NT2/D1 (cell line): ENCODE data around the gene MAP2K5.

Source experiments
- DNase-seq: peaks from one replicate; pipeline ENCODE4 v3.0.0-alpha.2; 2011; ENCODE audit warnings: low read depth, low spot score
- H3K27me3 ChIP-seq: 2 replicates; pipeline ENCODE4 v1.6.0; 2011; ENCODE audit warnings: mild to moderate bottlenecking; ENCODE audit not compliant: insufficient read length, insufficient read depth
- H3K36me3 ChIP-seq: 2 replicates; pipeline ENCODE4 v1.6.1; 2011; ENCODE audit warnings: mild to moderate bottlenecking, low read length, mixed read lengths; ENCODE audit not compliant: insufficient read depth, insufficient read length
- H3K4me1 ChIP-seq: 2 replicates; pipeline ENCODE4 v1.5.1; 2011; ENCODE audit not compliant: insufficient read depth, insufficient read length
- H3K4me3 ChIP-seq: 2 replicates; pipeline ENCODE4 v1.5.1; 2011; ENCODE audit warnings: low read depth; ENCODE audit not compliant: insufficient read length
- H3K9ac ChIP-seq: 2 replicates; pipeline ENCODE4 v1.6.0; 2011; ENCODE audit warnings: low read depth; ENCODE audit not compliant: insufficient read length
- H3K9me3 ChIP-seq: 2 replicates; pipeline ENCODE4 v1.5.1; 2011; ENCODE audit warnings: mild to moderate bottlenecking, low read length; ENCODE audit not compliant: insufficient read depth
- SUZ12 ChIP-seq: IDR thresholded peaks from 2 replicates; pipeline ENCODE4 v1.6.1; 2011; ENCODE audit not compliant: insufficient read length, insufficient read depth; ENCODE audit errors: extremely low read depth
- YY1 ChIP-seq: IDR thresholded peaks from 2 replicates; pipeline ENCODE4 v1.6.1; 2011; ENCODE audit not compliant: insufficient read length, insufficient read depth
- ZNF274 ChIP-seq: IDR thresholded peaks from 2 replicates; pipeline ENCODE4 v1.6.1; 2011; ENCODE audit warnings: mild to moderate bottlenecking, low read depth, low read length

MAP2K5 gene

DNA sequence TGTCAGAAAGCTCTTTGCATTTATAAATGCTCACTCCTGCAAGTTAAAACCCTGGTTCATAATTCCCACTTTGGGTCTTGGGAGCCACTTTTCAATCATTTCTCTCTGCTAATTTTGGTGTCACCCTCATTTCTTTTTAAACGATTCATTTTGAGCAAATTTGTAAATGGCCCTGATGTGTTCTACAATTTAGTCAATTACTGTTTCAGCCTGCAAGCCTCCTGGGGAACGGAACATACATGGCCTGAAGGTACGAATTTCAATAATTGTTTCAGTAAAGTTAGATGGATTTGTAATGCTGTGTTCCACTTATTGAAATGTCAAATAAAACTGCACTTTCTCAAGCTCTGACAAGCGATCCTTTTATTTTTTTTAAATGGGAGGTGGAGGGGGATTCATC, 43.2 kb downstream of the MAP2K5 start:
- H3K9ac ChIP-seq, result no peak overlapping the region
- peaks cover 12% of the 10 kb centered on the region for H3K36me3 ChIP-seq
- H3K4me3 ChIP-seq, result no peak overlapping the region
- no peaks in the 10 kb centered on the region for H3K27me3 ChIP-seq
- TF ChIP-seq ZNF274 (no peak), SUZ12 (no peak), YY1 (no peak)
- DNase-seq, result no peak
- no peaks in the 10 kb centered on the region for H3K4me1 ChIP-seq
- no peaks in the 10 kb centered on the region for H3K9me3 ChIP-seq

DNA sequence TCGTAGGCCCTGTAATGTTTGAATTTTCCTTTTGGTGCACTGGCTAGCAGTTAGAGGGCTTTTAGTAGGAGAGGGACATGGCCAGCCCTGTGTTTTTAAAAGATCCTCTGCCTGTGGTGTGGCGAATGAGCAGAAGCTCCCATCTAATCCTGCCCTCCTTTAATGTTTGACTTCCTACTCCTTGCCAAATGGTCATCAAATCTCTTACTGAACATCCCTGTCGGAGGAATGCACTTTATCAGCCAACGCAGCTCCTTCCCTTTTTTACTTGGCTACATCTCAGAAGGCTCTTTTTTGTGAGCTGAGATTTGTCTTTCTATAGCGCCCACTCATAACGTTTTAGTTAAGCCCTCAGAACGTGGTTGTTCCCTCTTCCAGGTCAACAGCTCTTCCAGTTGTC, 44.8 kb downstream of the MAP2K5 start:
- no peak for DNase-seq
- Histone ChIP-seq H3K9ac (no peak overlapping the region), H3K4me3 (no peak overlapping the region), H3K4me1 (no peaks in the 10 kb centered on the region), H3K9me3 (no peaks in the 10 kb centered on the region), H3K36me3 (peaks cover 12% of the 10 kb centered on the region), H3K27me3 (no peaks in the 10 kb centered on the region)
- no peak for TF ChIP-seq YY1
- TF ChIP-seq SUZ12, result no peak
- no peak for TF ChIP-seq ZNF274

DNA sequence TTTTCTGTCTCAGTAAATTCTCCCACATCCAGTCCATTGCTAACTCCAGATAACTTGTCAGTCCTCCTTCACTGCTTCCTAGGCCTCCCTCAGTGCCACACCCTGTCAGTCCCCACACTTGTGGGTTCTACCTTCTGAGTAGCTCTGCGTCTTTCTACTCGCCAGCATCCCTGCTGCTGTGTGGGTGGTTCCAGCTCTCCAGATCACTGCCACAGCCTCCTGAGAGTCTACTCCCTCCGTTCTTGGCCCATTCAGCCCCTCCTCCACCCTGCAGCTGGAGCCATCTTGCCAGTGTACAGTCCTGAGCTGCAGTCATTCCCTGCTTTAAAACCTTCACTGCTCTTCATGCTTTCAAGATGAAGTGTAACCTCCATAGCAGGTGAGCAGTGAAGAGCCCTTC, 45.3 kb downstream of the MAP2K5 start:
- H3K4me1 ChIP-seq, result no peaks in the 10 kb centered on the region
- TF ChIP-seq YY1 (no peak), ZNF274 (no peak), SUZ12 (no peak)
- no peak overlapping the region for H3K4me3 ChIP-seq
- no peak for DNase-seq
- H3K36me3 ChIP-seq, result peaks cover 12% of the 10 kb centered on the region
- H3K27me3 ChIP-seq, result no peaks in the 10 kb centered on the region
- no peak overlapping the region for H3K9ac ChIP-seq
- H3K9me3 ChIP-seq, result no peaks in the 10 kb centered on the region

DNA sequence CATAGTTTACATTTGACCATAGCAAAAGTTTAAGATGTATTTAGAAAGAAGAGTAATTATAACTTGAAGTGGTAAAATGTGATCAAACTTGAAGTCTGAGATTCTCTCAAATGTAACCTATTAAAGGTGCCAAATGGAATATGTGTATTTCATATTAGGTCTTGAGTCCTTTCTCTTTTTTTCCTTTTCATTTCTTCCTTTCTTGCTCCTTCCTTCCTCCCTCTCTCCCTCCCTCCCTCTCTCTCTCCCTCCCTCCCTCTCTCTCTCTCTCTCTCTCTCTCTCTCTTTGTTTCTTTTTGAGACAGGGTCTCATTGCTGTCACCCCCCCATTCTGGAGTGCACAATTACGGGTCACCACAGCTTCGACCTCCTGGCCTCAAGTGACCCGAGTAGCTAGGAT, 47.7 kb downstream of the MAP2K5 start:
- H3K4me3 ChIP-seq, result no peak overlapping the region
- H3K27me3 ChIP-seq, result no peaks in the 10 kb centered on the region
- no peaks in the 10 kb centered on the region for H3K9me3 ChIP-seq
- TF ChIP-seq SUZ12 (no peak), ZNF274 (no peak), YY1 (no peak)
- no peak overlapping the region for H3K9ac ChIP-seq
- H3K4me1 ChIP-seq, result no peaks in the 10 kb centered on the region
- peaks cover 12% of the 10 kb centered on the region for H3K36me3 ChIP-seq
- no peak for DNase-seq

DNA sequence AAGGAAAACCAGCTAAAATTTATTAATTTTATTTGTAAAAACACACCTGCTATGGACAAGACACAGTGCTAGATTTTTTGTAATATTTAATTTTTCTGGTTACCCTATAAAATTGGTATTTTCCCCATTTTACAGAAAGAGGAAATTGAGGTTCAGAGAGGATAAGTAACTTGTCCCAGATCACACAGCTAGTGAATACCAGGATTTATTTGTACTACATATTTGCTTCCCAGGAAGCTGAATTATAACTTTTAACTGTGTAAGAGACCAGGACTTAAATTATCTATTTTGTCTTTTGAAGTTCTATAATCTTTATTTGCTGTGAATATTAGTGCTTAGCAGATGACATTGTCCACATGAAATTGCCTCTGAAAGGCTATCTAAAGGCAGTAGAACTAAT, 49.7 kb downstream of the MAP2K5 start:
- DNase-seq, result no peak
- peaks cover 8% of the 10 kb centered on the region for H3K36me3 ChIP-seq
- TF ChIP-seq ZNF274 (no peak), SUZ12 (no peak), YY1 (no peak)
- no peak overlapping the region for H3K4me3 ChIP-seq
- H3K27me3 ChIP-seq, result no peaks in the 10 kb centered on the region
- H3K4me1 ChIP-seq, result no peaks in the 10 kb centered on the region
- H3K9me3 ChIP-seq, result no peaks in the 10 kb centered on the region
- H3K9ac ChIP-seq, result no peak overlapping the region

DNA sequence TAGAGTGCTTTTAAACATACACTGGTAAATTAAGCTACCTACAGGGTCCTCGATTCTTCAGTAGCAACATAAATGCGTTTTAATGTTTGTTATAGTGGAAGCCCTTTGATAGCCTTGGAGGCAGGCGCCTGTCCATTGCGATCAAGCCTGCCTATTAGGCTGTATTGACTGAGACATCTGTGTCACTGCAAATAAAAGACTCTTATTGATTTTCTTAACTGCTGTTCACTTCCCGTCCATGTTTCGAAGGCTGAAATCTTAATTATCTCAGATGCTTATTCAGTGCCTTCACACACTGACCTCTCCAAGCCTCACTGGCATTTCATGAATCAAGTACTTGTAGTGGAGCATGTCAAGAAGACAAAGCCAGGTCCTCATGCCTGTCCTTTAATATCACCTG, 51.1 kb downstream of the MAP2K5 start:
- H3K9me3 ChIP-seq, result no peaks in the 10 kb centered on the region
- no peak for DNase-seq
- no peaks in the 10 kb centered on the region for H3K27me3 ChIP-seq
- no peaks in the 10 kb centered on the region for H3K36me3 ChIP-seq
- no peak overlapping the region for H3K4me3 ChIP-seq
- no peak overlapping the region for H3K9ac ChIP-seq
- TF ChIP-seq SUZ12 (no peak), YY1 (no peak), ZNF274 (no peak)
- no peaks in the 10 kb centered on the region for H3K4me1 ChIP-seq

DNA sequence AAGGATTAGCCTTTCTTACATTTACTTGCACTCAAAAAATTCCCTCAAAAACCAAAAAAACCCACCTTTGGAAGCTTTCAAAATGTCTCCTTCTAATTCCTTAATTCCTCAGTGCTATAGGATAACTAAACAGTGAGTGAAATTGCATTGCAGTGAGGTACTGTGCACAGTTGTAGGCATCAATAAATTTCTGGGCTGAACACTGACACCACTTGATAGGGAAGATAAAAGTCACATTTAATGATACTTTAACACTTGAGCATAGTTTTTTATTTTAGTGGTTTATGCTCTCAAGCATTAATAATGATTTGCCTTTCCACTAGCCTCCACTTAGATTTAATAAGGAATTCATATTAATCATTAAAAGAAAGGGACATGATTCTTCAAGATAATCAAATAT, 52.3 kb downstream of the MAP2K5 start:
- H3K27me3 ChIP-seq, result no peaks in the 10 kb centered on the region
- no peak overlapping the region for H3K4me3 ChIP-seq
- DNase-seq, result no peak
- no peak overlapping the region for H3K9ac ChIP-seq
- H3K36me3 ChIP-seq, result no peaks in the 10 kb centered on the region
- no peaks in the 10 kb centered on the region for H3K9me3 ChIP-seq
- no peak for TF ChIP-seq SUZ12
- no peak for TF ChIP-seq ZNF274
- no peak for TF ChIP-seq YY1
- no peaks in the 10 kb centered on the region for H3K4me1 ChIP-seq

DNA sequence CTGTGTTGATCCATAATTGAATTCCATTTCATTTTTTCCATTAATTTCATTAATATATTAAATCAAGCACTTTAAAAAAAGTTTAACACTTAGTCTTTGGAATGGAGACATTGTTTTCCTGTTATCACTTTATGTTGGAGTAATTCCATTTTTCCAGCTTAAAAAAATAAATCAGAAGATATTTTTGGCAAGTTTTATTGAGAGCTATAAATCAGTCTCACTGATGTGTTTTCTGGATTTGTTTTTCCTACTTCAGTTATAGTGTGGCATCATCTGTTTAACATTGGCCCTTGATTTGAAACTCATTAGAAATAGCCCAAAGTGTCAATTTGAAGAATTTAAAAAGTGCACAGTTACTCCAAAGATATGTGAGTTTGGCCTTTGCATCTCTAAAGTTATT, 53.1 kb downstream of the MAP2K5 start:
- TF ChIP-seq SUZ12 (no peak), ZNF274 (no peak), YY1 (no peak)
- no peak overlapping the region for H3K9ac ChIP-seq
- H3K4me1 ChIP-seq, result no peaks in the 10 kb centered on the region
- no peak overlapping the region for H3K4me3 ChIP-seq
- no peaks in the 10 kb centered on the region for H3K36me3 ChIP-seq
- H3K9me3 ChIP-seq, result no peaks in the 10 kb centered on the region
- no peaks in the 10 kb centered on the region for H3K27me3 ChIP-seq
- DNase-seq, result no peak
